Body of pancreas (tissue), 4 donors: ENCODE measurements around the gene ANKRD33B. TPM values are rescaled to one million over a fixed set of nuclear protein-coding genes. Genes with fewer than 3 reads are reported as not detected.

ENCODE experiments used
- ATAC-seq: fragments of 150-250 bp; one replicate; pipeline ENCODE4 v1.9.1; 2016
- DNase-seq, 4 donors: peaks; one replicate each; pipeline ENCODE4 v3.0.0-alpha.2; 2019
- H3K27ac ChIP-seq, 4 donors: fragments of 200-600 bp; sonication (generic); 1 replicate in 3 of 4; 2 replicates in 1 of 4; pipeline versions ENCODE4 v1.5.1 to v1.6.1; 2016 to 2019; ENCODE audit warnings: mild to moderate bottlenecking in 1 of 4, mixed read lengths in 1 of 4, moderate library complexity in 1 of 4
- H3K27me3 ChIP-seq, 2 donors: fragments of 200-600 bp; sonication (generic); one replicate each; pipeline ENCODE4 v1.6.0; 2016; ENCODE audit warnings: mild to moderate bottlenecking in 1 of 2
- H3K36me3 ChIP-seq, 2 donors: fragments of 200-600 bp; sonication (generic); replicated peaks in 1 of 2; 2 replicates each; pipeline ENCODE4 v1.5.1; 2016; ENCODE audit warnings: low read depth in 2 of 2; ENCODE audit not compliant: insufficient read depth in 1 of 2
- H3K4me1 ChIP-seq: fragments of 200-600 bp; sonication (generic); one replicate; pipeline ENCODE4 v1.6.0; 2016
- H3K4me3 ChIP-seq, 2 donors: fragments of 200-600 bp; sonication (generic); 1 replicate in 1 of 2; 2 replicates in 1 of 2; pipeline ENCODE4 v1.5.1; 2016 to 2019
- H3K9me3 ChIP-seq, 3 donors: fragments of 200-600 bp; sonication (generic); 1 replicate in 2 of 3; 2 replicates in 1 of 3; pipeline ENCODE4 v1.5.1; 2016
- POLR2A ChIP-seq, 3 donors: fragments of 450-650 bp; IDR thresholded peaks; one replicate each; pipeline ENCODE4 v1.6.1; 2016; ENCODE audit warnings: antibody characterized with exemption in 3 of 3, mild to moderate bottlenecking in 2 of 3
- WGBS, 2 donors: methylation state at CpG; one replicate each; pipeline ENCODE4 v1.1.5; 2017; 5-methylcytosine and 5-hydroxymethylcytosine counted together
- intact Hi-C: fragments of 100-400 bp; cut with DNase I; formaldehyde crosslinking; loops from one replicate; pipeline ENCODE4 v1.15.1; 2023
- total RNA-seq, 2 donors: library from RNA; depleted of rRNA; stranded (reverse); fragments of >200 nt; gene quantifications; one replicate each; pipeline ENCODE4 v1.1.0, GENCODE V29; 2016
- TF ChIP-seq, protein P1 (sequence below), 7 experiments: fragments of 450-650 bp in 4 of 7; fragments of 200-600 bp in 3 of 7; sonication (generic) in 3 of 7; IDR thresholded peaks; one replicate each; pipeline ENCODE4 v1.5.1; 2016 to 2019; ENCODE audit warnings: antibody characterized with exemption in 7 of 7

Gene ANKRD33B
- total RNA-seq, 2 donors from 2014 or later, result 2.3 to 3.9 TPM

DNA sequence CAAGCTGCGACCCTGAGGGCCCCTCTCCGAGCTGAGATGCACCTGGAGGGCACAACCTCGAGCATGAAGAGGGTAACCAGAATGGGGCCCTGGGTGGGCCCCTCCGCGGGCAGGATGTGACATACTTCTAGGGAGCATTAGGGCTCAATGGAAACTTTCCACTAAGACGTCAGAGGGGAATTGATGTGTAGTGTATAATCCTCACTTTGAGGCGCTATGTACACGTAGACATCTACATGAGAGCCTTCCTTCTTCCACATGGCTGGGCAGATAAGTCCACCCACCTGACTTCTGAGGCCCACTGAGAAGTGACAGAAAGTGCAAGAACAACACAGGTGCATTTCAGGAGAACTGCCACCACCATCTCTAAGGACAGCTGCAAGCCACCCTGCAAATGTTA, 136.1 kb downstream of the ANKRD33B start:
- no peak for ATAC-seq
- no peak for DNase-seq
- TF ChIP-seq POLR2A (IDR thresholded peaks at IDR 0.05), result no peak
- TF ChIP-seq, protein P1, sequence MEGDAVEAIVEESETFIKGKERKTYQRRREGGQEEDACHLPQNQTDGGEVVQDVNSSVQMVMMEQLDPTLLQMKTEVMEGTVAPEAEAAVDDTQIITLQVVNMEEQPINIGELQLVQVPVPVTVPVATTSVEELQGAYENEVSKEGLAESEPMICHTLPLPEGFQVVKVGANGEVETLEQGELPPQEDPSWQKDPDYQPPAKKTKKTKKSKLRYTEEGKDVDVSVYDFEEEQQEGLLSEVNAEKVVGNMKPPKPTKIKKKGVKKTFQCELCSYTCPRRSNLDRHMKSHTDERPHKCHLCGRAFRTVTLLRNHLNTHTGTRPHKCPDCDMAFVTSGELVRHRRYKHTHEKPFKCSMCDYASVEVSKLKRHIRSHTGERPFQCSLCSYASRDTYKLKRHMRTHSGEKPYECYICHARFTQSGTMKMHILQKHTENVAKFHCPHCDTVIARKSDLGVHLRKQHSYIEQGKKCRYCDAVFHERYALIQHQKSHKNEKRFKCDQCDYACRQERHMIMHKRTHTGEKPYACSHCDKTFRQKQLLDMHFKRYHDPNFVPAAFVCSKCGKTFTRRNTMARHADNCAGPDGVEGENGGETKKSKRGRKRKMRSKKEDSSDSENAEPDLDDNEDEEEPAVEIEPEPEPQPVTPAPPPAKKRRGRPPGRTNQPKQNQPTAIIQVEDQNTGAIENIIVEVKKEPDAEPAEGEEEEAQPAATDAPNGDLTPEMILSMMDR (IDR thresholded peaks at IDR 0.05), result no peak
- WGBS, 2 donors, result 62 to 75% methylated on average over 8 of the region's 8 CpGs
- Histone ChIP-seq H3K36me3 (no peaks in the 10 kb centered on the region), H3K9me3 (no peaks in the 10 kb centered on the region), H3K4me3 (no peak overlapping the region), H3K27me3 (no peaks in the 10 kb centered on the region), H3K27ac (peak overlapping the region in 3 of 4 donors; percentile 83 to 90 (median 88)), H3K4me1 (peaks cover 84% of the 10 kb centered on the region)
- intact Hi-C loops, result loop anchor here (10.0 kb wide), 1 partner anchor 55 kb away; no protein-coding TSS in a partner anchor

GRCh38 chr5:10700516-10700915, 136.6 kb downstream of the ANKRD33B start:
- no peak for TF ChIP-seq POLR2A (IDR thresholded peaks at IDR 0.05)
- TF ChIP-seq, protein P1 (IDR thresholded peaks at IDR 0.05), result no peak
- Histone ChIP-seq H3K9me3 (no peaks in the 10 kb centered on the region), H3K27ac (peak overlapping the region; percentile 30 to 90 (median 86)), H3K4me3 (no peak overlapping the region), H3K36me3 (no peaks in the 10 kb centered on the region), H3K27me3 (no peaks in the 10 kb centered on the region), H3K4me1 (peaks cover 84% of the 10 kb centered on the region)
- WGBS, 2 donors, result 43 to 83% methylated on average over 1 to 7 of the region's 7 CpGs
- ATAC-seq (no peak), DNase-seq (no peak)
- intact Hi-C loops, result loop anchor here (10.0 kb wide), 1 partner anchor 54 kb away; no protein-coding TSS in a partner anchor

DNA sequence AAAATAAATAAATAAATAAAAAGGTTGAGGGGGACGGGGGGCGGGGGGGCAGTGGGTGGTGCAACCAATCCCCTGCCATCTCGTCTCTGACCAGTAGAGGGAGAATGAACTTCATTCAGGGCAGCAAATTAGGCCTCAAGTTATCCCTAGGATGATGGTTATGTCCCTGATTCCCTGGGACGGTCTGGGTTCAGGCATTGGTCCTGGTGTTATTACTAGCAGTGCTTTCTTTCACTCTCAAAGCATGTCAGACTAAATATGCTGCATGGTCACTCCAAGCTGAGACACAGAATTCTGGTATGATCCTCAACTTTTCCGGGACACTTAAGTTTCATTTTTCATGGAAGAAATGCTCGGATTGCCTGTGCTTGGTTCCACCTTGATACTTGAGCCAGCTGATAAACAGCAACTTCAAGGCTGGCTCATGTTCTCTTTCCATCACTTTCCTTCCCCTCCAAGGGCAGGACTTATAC, 137.7 kb downstream of the ANKRD33B start:
- no peak overlapping the region for H3K4me3 ChIP-seq
- TF ChIP-seq, protein P1 (IDR thresholded peaks at IDR 0.05), result peak; percentile 24 to 62 (median 47)
- no peak for TF ChIP-seq POLR2A (IDR thresholded peaks at IDR 0.05)
- DNase-seq (peak in 1 of 4 donors; percentile 40), ATAC-seq (no peak)
- 24 to 25% methylated on average over 6 of the region's 6 CpGs for WGBS, 2 donors
- H3K27ac ChIP-seq, result peak overlapping the region; percentile 81 to 90 (median 86)
- H3K36me3 ChIP-seq, result no peaks in the 10 kb centered on the region
- no peaks in the 10 kb centered on the region for H3K27me3 ChIP-seq
- intact Hi-C loops, result loop anchor here (10.0 kb wide), 1 partner anchor 53 kb away; no protein-coding TSS in a partner anchor
- peaks cover 91% of the 10 kb centered on the region for H3K4me1 ChIP-seq
- H3K9me3 ChIP-seq, result no peaks in the 10 kb centered on the region

DNA sequence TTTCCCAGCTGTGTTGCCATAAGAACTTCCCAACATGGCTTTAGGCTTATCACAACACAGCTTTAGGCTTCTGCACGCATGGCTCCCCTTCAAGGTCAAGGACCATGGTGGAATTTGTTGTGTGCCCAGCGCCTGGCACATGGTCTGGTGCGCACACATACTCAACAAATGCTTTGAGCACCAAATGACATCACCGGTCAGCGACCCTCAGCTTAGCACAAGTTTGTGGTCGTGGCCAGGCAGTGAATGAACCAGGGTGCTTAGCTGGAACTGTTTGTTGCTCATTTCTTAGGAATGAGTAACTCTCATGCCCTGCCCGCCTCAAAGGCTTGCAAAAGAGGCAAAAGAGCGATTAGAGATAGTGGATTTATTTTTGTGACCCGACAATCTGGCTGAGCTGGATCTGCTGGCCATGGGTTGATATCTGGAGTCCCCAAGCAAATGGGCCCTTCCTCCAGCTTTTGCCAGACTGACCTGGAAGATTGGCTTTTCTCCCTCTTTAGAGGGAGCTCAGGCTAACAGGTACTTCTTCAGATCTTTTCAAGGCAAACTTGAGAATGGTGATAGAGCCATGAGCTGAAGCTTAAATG, 138.3 kb downstream of the ANKRD33B start:
- TF ChIP-seq POLR2A (IDR thresholded peaks at IDR 0.05), result no peak
- TF ChIP-seq, protein P1 (IDR thresholded peaks at IDR 0.05), result peak in 1 of 7 experiments; percentile 2

More for the DNA sequence above, 138.3 kb downstream of the ANKRD33B start:
- peaks cover 96% of the 10 kb centered on the region for H3K4me1 ChIP-seq
- no peak overlapping the region for H3K4me3 ChIP-seq
- ATAC-seq (peak; percentile 56), DNase-seq (peak; percentile 63 to 84 (median 74))
- WGBS, 2 donors, result 25 to 32% methylated on average over 5 to 9 of the region's 9 CpGs
- H3K27ac ChIP-seq, result peak overlapping the region; percentile 81 to 90 (median 86)
- intact Hi-C loops, result loop anchor here (10.0 kb wide), 1 partner anchor 53 kb away; no protein-coding TSS in a partner anchor
- no peaks in the 10 kb centered on the region for H3K36me3 ChIP-seq
- H3K27me3 ChIP-seq, result no peaks in the 10 kb centered on the region
- H3K9me3 ChIP-seq, result no peaks in the 10 kb centered on the region
